HEK293T (cell line): ENCODE data around the gene ADGRD1.

ENCODE experiments used
- CTCF ChIA-PET: fragments of 350-600 bp; formaldehyde crosslinking; extraction: SDS; loops from one replicate; lab custom pipeline; 2021; ENCODE audit warnings: antibody characterized with exemption, inconsistent platforms; lab: Yijun Ruan, JAX
- POLR2A ChIA-PET: fragments of 350-600 bp; formaldehyde crosslinking; extraction: SDS; loops from one replicate; lab custom pipeline; 2020; ENCODE audit warnings: antibody characterized with exemption, inconsistent platforms; lab: Yijun Ruan, JAX
- DNase-seq: peaks from one replicate; pipeline ENCODE4 v3.0.0; 2012; ENCODE audit warnings: mixed read lengths; ENCODE audit errors: extremely low spot score
- ARNT ChIP-seq: fragments of 450-650 bp; IDR thresholded peaks from 2 replicates; pipeline ENCODE4 v1.6.1; 2017; ENCODE audit warnings: mild to moderate bottlenecking
- BHLHE40 ChIP-seq: fragments of 450-650 bp; IDR thresholded peaks from 2 replicates; pipeline ENCODE4 v1.6.1; 2016; ENCODE audit warnings: mild to moderate bottlenecking, moderate library complexity, borderline replicate concordance
- CTBP1 ChIP-seq: fragments of 450-650 bp; IDR thresholded peaks from 2 replicates; pipeline ENCODE4 v1.6.1; 2016; ENCODE audit warnings: borderline replicate concordance
- ELF4 ChIP-seq: fragments of 450-650 bp; IDR thresholded peaks from 2 replicates; pipeline ENCODE4 v1.6.1; 2017; ENCODE audit warnings: antibody characterized with exemption
- FOXA1 ChIP-seq: fragments of 450-650 bp; IDR thresholded peaks from 2 replicates; pipeline ENCODE4 v1.6.1; 2016; ENCODE audit warnings: mild to moderate bottlenecking
- FOXK2 ChIP-seq: fragments of 450-650 bp; IDR thresholded peaks from 2 replicates; pipeline ENCODE4 v1.6.1; 2016; ENCODE audit warnings: mild to moderate bottlenecking
- FOXM1 ChIP-seq: fragments of 450-650 bp; IDR thresholded peaks from 2 replicates; pipeline ENCODE4 v1.6.1; 2017; ENCODE audit warnings: mild to moderate bottlenecking, borderline replicate concordance
- HDGF ChIP-seq: fragments of 450-650 bp; IDR thresholded peaks from 2 replicates; pipeline ENCODE4 v1.6.1; 2017; ENCODE audit warnings: antibody characterized with exemption, borderline replicate concordance
- L3MBTL2 ChIP-seq: fragments of 450-650 bp; conservative IDR thresholded peaks from 2 replicates; pipeline ENCODE4 v1.6.1; 2016; ENCODE audit warnings: mild to moderate bottlenecking
- LEF1 ChIP-seq: fragments of 450-650 bp; IDR thresholded peaks from 2 replicates; pipeline ENCODE4 v1.6.1; 2017; ENCODE audit warnings: mild to moderate bottlenecking, borderline replicate concordance
- NFRKB ChIP-seq: fragments of 450-650 bp; IDR thresholded peaks from 2 replicates; pipeline ENCODE4 v1.6.1; 2016; ENCODE audit warnings: mild to moderate bottlenecking, moderate library complexity
- SP1 ChIP-seq: fragments of 450-650 bp; IDR thresholded peaks from 2 replicates; pipeline ENCODE4 v1.6.1; 2017
- SUZ12 ChIP-seq: fragments of 450-650 bp; IDR thresholded peaks from 2 replicates; pipeline ENCODE4 v1.6.1; 2016; ENCODE audit warnings: mild to moderate bottlenecking
- TARDBP ChIP-seq: fragments of 450-650 bp; IDR thresholded peaks from 2 replicates; pipeline ENCODE4 v1.6.1; 2016
- ZNF384 ChIP-seq: fragments of 450-650 bp; IDR thresholded peaks from 2 replicates; pipeline ENCODE4 v1.6.1; 2016
- TF ChIP-seq, protein P1 (sequence below): fragments of 450-650 bp; IDR thresholded peaks from 2 replicates; pipeline ENCODE4 v1.6.1; 2016

The ADGRD1 gene

DNA sequence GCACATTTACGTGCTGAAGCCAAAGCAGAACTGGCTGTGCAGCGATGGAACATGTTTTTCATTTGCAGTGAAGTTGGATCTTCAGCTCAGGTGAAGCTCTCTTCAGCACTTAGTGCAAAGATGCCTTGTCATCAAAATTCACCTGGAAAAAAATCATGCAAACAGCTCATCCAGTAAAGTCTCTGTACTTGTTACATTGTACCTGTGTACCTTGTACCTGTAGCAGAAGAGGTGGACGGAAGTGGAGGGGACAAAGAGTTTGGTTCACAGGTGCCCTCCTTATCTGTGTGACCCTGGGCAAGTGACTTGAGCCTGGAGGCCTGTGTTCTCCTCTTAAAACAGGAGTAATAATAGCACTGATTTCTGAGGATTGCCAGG lies 54.0 kb downstream of the ADGRD1 start:
- DNase-seq = no peak
- POLR2A ChIA-PET = no interaction called here
- CTCF ChIA-PET = no interaction called here
- TF ChIP-seq ELF4 (no peak), TARDBP (no peak), ZNF384 (no peak), FOXA1 (no peak), NFRKB (no peak), SP1 (no peak), FOXM1 (no peak), FOXK2 (no peak), HDGF (no peak), CTBP1 (no peak), BHLHE40 (no peak), L3MBTL2 (no peak), LEF1 (no peak)
- TF ChIP-seq, protein P1, sequence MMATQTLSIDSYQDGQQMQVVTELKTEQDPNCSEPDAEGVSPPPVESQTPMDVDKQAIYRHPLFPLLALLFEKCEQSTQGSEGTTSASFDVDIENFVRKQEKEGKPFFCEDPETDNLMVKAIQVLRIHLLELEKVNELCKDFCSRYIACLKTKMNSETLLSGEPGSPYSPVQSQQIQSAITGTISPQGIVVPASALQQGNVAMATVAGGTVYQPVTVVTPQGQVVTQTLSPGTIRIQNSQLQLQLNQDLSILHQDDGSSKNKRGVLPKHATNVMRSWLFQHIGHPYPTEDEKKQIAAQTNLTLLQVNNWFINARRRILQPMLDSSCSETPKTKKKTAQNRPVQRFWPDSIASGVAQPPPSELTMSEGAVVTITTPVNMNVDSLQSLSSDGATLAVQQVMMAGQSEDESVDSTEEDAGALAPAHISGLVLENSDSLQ = no peak

GRCh38 chr12:131008131-131008912 lies 54.6 kb downstream of the ADGRD1 start:
- DNase-seq = no peak
- POLR2A ChIA-PET = no interaction called here
- CTCF ChIA-PET = no interaction called here
- TF ChIP-seq ZNF384 = no peak
- TF ChIP-seq TARDBP = no peak
- no peak for TF ChIP-seq SP1
- no peak for TF ChIP-seq LEF1
- no peak for TF ChIP-seq ELF4
- no peak for TF ChIP-seq BHLHE40
- no peak for TF ChIP-seq HDGF
- TF ChIP-seq NFRKB = no peak
- no peak for TF ChIP-seq FOXA1
- TF ChIP-seq FOXK2 = no peak
- TF ChIP-seq, protein P1 = no peak
- TF ChIP-seq SUZ12 = no peak
- TF ChIP-seq FOXM1 = no peak

DNA sequence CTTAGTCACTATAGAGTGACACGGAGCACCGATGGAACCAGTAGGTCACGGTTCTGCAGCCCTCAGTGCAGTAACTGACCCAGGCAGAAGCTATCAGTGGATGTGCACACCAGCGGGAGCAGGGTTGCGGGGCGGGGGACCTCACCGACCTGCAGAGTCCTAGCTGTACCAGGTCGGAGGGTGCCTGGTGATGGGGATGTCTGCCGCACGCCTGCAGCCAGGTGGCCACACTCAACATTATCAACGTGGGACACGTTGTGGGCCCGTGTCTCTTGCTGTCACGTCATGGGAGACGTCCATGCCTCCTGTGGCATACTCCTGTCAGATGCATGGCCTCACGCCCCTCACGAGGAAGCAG lies 55.2 kb downstream of the ADGRD1 start:
- no peak for TF ChIP-seq FOXM1
- no peak for TF ChIP-seq LEF1
- no peak for TF ChIP-seq L3MBTL2
- TF ChIP-seq SUZ12 = no peak
- no peak for TF ChIP-seq FOXK2
- TF ChIP-seq ZNF384 = no peak
- TF ChIP-seq SP1 = no peak
- TF ChIP-seq, protein P1 = no peak
- no peak for TF ChIP-seq CTBP1
- TF ChIP-seq TARDBP = no peak
- no peak for TF ChIP-seq BHLHE40
- TF ChIP-seq NFRKB = no peak
- no peak for TF ChIP-seq FOXA1
- no peak for TF ChIP-seq ARNT
- no peak for TF ChIP-seq HDGF
- no peak for TF ChIP-seq ELF4
- no peak for DNase-seq
- ChIA-PET CTCF (no interaction called here), POLR2A (no interaction called here)

GRCh38 chr12:131009595-131010395 lies 56.1 kb downstream of the ADGRD1 start:
- ChIA-PET POLR2A (no interaction called here), CTCF (no interaction called here)
- no peak for TF ChIP-seq ZNF384
- no peak for TF ChIP-seq ELF4
- no peak for TF ChIP-seq FOXK2
- TF ChIP-seq FOXA1 = no peak
- no peak for TF ChIP-seq TARDBP
- no peak for TF ChIP-seq HDGF
- no peak for TF ChIP-seq CTBP1
- no peak for TF ChIP-seq SUZ12
- TF ChIP-seq FOXM1 = no peak
- no peak for TF ChIP-seq LEF1
- TF ChIP-seq BHLHE40 = no peak
- TF ChIP-seq ARNT = no peak
- TF ChIP-seq NFRKB = no peak
- TF ChIP-seq SP1 = no peak
- DNase-seq = no peak

- POLR2A ChIA-PET = no interaction called here
- CTCF ChIA-PET = no interaction called here
- TF ChIP-seq FOXM1 = no peak
- no peak for TF ChIP-seq ZNF384
- no peak for TF ChIP-seq LEF1
- TF ChIP-seq HDGF = no peak
- no peak for TF ChIP-seq FOXK2
- TF ChIP-seq ARNT = no peak
- TF ChIP-seq SP1 = no peak
- TF ChIP-seq FOXA1 = no peak
- TF ChIP-seq TARDBP = no peak
These were observed 56.9 kb downstream of the ADGRD1 start for GRCh38 chr12:131010396-131011131.

More at GRCh38 chr12:131010396-131011131, 56.9 kb downstream of the ADGRD1 start:
- DNase-seq = no peak
